Left lung (tissue), 10 donors: ENCODE results near the gene SOWAHB. TPM values are rescaled to one million over a fixed set of nuclear protein-coding genes. Genes with fewer than 3 reads are reported as not detected.

Experiments used
- ATAC-seq: fragments of 200-7000 bp; cut with Tn5 transposase; one replicate; pipeline ENCODE4 v1.9.1; 2020; ENCODE audit warnings: moderate library complexity
- DNase-seq, 4 donors: peaks; one replicate each; pipeline ENCODE4 v3.0.0-alpha.2; 2013 to 2020
- H3K27ac ChIP-seq, 2 donors: fragments of 200-600 bp; sonication (generic) in 1 of 2; one replicate each; pipeline versions ENCODE4 v1.5.0 to v1.8.0; 2020 to 2021
- H3K27me3 ChIP-seq, 2 donors: fragments of 200-600 bp; sonication (generic) in 1 of 2; one replicate each; pipeline versions ENCODE4 v1.5.0 to v1.8.0; 2020 to 2021
- H3K36me3 ChIP-seq, 2 donors: fragments of 200-600 bp; sonication (generic) in 1 of 2; one replicate each; pipeline versions ENCODE4 v1.5.0 to v1.8.0; 2020 to 2021
- H3K4me1 ChIP-seq, 2 donors: fragments of 200-600 bp; one replicate each; pipeline ENCODE4 v1.8.0; 2021
- H3K4me3 ChIP-seq, 2 donors: fragments of 200-600 bp; sonication (generic) in 1 of 2; one replicate each; pipeline versions ENCODE4 v1.5.0 to v1.8.0; 2020 to 2021; ENCODE audit warnings: mild to moderate bottlenecking in 1 of 2
- H3K9me3 ChIP-seq, 2 donors: fragments of 200-600 bp; sonication (generic) in 1 of 2; one replicate each; pipeline versions ENCODE4 v1.5.0 to v1.8.0; 2020 to 2021
- intact Hi-C, 2 donors: fragments of 100-400 bp; cut with DNase I; formaldehyde crosslinking; loops; one replicate each; pipeline versions ENCODE4 v1.11.2 to v1.14.2; 2022
- polyA plus RNA-seq, 6 donors: library from polyadenylated mRNA; unstranded; fragments of 120-200 nt; gene quantifications; one replicate each; pipeline ENCODE4 v1.2.1, GENCODE V29; 2013; ENCODE audit not compliant: insufficient read length in 6 of 6
- total RNA-seq, 2 donors: library from RNA; stranded (reverse); fragmentation: NEBNext Ultra II Directional; extraction: Animal tissue kit (Norgen Biotek cat#: 25700); gene quantifications; one replicate each; pipeline ENCODE4 v1.2.1, GENCODE V29; 2021
- TF ChIP-seq, protein P1 (sequence below), 2 donors: fragments of 200-600 bp; sonication (generic) in 1 of 2; IDR thresholded peaks; one replicate each; pipeline versions ENCODE4 v1.5.0 to v1.8.0; 2021; ENCODE audit warnings: antibody characterized with exemption in 2 of 2
- donor health status: DM: no; HTN: yes; CAD: no.
- donor health status: DM: no; HTN: no; CAD: no.

SOWAHB gene
- total and polyA plus RNA-seq, 8 donors = 2.5 to 6.3 (median 2.8) TPM

DNA sequence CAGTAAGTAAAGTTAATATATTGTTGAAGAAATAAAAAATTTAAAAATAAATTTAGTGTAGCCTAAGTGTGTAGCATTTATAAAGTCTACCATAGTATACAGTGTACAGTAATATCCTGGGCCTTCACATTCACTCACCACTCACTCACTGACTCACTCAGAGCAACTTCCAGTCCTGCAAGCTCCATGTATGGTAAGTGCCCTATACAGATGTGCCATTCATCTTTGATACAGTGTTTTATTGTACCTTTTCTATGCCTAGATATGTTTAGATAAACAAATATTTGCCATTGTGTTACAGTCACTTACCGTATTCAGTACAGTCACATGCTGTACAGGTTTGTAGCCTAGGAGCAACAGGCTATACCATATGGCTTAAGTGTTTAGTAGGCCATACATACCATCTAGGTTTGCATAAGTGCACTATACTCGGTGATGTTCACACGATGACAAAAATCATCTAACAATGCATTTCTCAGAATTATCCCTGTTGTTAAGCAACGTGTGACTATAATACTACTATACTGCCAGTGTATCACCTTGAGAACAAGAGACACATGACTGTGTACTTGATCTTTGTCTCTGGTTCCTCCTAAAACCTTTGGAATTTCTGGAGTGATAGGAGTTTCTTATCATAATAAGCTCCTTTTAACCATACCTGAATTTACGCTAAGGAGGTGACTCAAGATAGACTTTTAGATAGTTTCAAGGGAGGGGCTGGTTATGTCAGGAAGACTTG, 25.8 kb upstream of the SOWAHB start:
- intact Hi-C loops = no loop called here
- no peaks in the 10 kb centered on the region for H3K9me3 ChIP-seq

DNA sequence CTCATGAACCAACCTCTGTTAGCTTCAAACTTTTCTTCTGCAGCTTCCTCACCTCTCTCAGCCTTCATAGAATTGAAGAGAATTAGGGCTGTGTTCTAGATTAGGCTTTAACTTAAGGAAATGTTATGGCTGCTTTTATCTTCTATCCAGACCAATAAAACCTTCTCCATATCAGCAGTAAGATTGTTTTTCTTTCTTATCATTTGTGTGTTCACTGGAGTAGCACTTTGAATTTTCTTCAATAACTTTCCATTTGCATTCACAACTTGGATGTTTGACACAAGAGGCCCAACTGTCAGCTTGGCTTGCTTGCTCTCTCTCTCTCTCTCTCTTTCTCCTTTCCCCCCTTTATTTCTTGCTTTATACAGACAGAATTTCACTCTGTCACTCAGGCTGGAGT, 22.8 kb upstream of the SOWAHB start:
- Histone ChIP-seq H3K36me3 (no peaks in the 10 kb centered on the region), H3K4me1 (no peaks in the 10 kb centered on the region), H3K9me3 (no peaks in the 10 kb centered on the region), H3K27me3 (no peaks in the 10 kb centered on the region), H3K27ac (no peak overlapping the region), H3K4me3 (no peak overlapping the region)
- TF ChIP-seq, protein P1, sequence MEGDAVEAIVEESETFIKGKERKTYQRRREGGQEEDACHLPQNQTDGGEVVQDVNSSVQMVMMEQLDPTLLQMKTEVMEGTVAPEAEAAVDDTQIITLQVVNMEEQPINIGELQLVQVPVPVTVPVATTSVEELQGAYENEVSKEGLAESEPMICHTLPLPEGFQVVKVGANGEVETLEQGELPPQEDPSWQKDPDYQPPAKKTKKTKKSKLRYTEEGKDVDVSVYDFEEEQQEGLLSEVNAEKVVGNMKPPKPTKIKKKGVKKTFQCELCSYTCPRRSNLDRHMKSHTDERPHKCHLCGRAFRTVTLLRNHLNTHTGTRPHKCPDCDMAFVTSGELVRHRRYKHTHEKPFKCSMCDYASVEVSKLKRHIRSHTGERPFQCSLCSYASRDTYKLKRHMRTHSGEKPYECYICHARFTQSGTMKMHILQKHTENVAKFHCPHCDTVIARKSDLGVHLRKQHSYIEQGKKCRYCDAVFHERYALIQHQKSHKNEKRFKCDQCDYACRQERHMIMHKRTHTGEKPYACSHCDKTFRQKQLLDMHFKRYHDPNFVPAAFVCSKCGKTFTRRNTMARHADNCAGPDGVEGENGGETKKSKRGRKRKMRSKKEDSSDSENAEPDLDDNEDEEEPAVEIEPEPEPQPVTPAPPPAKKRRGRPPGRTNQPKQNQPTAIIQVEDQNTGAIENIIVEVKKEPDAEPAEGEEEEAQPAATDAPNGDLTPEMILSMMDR (IDR thresholded peaks at IDR 0.05) = no peak
- ATAC-seq = no peak
- intact Hi-C loops = no loop called here
- no peak for DNase-seq

More for the DNA sequence above, 25.8 kb upstream of the SOWAHB start:
- Histone ChIP-seq H3K27me3 (no peaks in the 10 kb centered on the region), H3K27ac (no peak overlapping the region), H3K36me3 (no peaks in the 10 kb centered on the region), H3K4me3 (no peak overlapping the region), H3K4me1 (no peaks in the 10 kb centered on the region)
- DNase-seq (no peak), ATAC-seq (no peak)
- TF ChIP-seq, protein P1 (IDR thresholded peaks at IDR 0.05) = no peak

DNA sequence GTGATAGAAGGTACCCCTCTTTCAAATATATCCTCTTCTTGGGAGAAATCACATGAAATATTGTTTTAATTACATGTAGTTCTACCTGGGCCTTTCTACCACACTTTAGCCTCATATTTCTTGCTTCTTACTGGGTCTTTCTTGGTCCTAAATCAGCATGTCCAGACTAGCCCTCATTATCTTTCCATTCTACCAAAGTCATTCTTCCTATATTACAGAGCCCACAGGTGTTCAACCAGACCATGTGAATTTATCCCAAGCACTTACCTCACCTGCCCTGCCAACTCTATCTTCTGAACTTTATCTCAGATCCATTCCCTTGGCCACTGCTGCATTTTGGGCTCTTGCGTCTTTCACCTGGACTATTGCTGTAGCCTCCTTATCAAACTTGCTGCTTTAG, 11.8 kb upstream of the SOWAHB start:
- ATAC-seq = no peak
- intact Hi-C loops = no loop called here

DNA sequence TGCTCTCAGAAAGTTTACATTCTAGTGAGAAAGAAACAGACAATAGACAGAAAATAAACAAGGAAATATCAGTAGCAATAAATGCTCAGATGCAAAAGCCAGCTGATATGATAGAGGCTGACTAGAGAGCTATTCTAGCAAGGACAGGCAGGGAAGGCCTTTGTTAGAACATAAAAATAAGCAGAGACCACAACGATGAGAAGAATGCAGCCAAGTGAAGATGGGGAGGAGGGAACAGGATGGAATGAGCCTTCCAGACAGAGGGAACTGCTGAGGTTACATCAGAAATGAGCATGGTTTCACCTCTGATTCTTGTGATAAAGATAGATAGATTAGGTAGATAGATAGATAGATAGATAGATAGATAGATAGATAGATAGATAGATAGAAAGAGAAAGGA, 7.6 kb upstream of the SOWAHB start:
- H3K36me3 ChIP-seq = no peaks in the 10 kb centered on the region
- no peak for DNase-seq
- TF ChIP-seq, protein P1 (IDR thresholded peaks at IDR 0.05) = no peak
- no peak overlapping the region for H3K4me3 ChIP-seq
- ATAC-seq = no peak
- intact Hi-C loops = no loop called here
- H3K9me3 ChIP-seq = no peaks in the 10 kb centered on the region
- no peaks in the 10 kb centered on the region for H3K4me1 ChIP-seq
- no peak overlapping the region for H3K27ac ChIP-seq
- no peaks in the 10 kb centered on the region for H3K27me3 ChIP-seq

More for the DNA sequence above, 11.8 kb upstream of the SOWAHB start:
- DNase-seq = no peak
- TF ChIP-seq, protein P1 (IDR thresholded peaks at IDR 0.05) = no peak
- Histone ChIP-seq H3K9me3 (no peaks in the 10 kb centered on the region), H3K36me3 (no peaks in the 10 kb centered on the region), H3K27ac (no peak overlapping the region), H3K27me3 (no peaks in the 10 kb centered on the region), H3K4me1 (no peaks in the 10 kb centered on the region), H3K4me3 (no peak overlapping the region)

DNA sequence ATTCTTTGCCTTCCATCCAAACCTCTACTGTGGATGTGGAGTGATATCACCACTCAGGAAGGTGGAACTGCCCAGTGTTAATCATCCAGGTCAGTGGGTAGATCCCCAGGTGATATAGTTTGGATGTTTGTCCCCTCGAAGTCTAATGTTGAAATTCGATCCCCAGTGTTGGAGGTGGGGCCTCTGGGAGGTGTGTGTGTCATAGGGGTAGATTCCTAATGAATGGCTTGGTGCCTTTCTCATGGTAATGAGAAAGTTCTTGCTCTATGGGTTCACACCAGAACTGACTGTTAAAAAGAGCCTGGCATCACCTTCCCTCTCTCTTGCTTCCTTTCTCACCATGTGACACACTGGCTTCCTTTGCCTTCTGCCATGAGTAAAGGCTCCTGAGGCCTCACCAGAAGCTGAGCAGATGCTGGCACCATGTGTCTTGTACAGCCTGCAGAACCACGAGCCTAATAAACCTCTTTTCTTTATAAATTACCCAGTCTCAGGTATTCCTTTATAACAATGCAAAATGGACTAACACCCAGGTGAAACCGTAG, 6.8 kb upstream of the SOWAHB start:
- no peak for DNase-seq
- no peak for ATAC-seq
- H3K36me3 ChIP-seq = no peaks in the 10 kb centered on the region
- H3K9me3 ChIP-seq = no peaks in the 10 kb centered on the region
- TF ChIP-seq, protein P1 (IDR thresholded peaks at IDR 0.05) = no peak
- H3K27ac ChIP-seq = no peak overlapping the region
- peaks cover 0 to 7% of the 10 kb centered on the region in 2 donors for H3K27me3 ChIP-seq
- no peak overlapping the region for H3K4me3 ChIP-seq
- no peaks in the 10 kb centered on the region for H3K4me1 ChIP-seq
- intact Hi-C loops = no loop called here
